MM.1S (cell line): ENCODE results near the gene ROCK2.

Source experiments
- CTCF ChIP-seq: fragments of 300-600 bp; sonication (generic); IDR thresholded peaks from 2 replicates; pipeline ENCODE4 v1.5.1; 2016; ENCODE audit warnings: antibody characterized with exemption, low read length, mixed read lengths
- EZH2 ChIP-seq: fragments of 300-600 bp; sonication (generic); optimal IDR thresholded peaks from 2 replicates; pipeline ENCODE3; 2017; ENCODE audit warnings: low read depth, mild to moderate bottlenecking, antibody characterized with exemption, low read length, mixed read lengths
- EZH2phosphoT487 ChIP-seq: fragments of 300-600 bp; sonication (generic); IDR thresholded peaks from 2 replicates; pipeline ENCODE4 v1.6.1; 2018; ENCODE audit warnings: antibody characterized with exemption, low read length

- TF ChIP-seq CTCF (no peak), EZH2 (no peak), EZH2phosphoT487 (no peak)
These were observed 8.5 kb upstream of the ROCK2 start for GRCh38 chr2:11352781-11353537.
